HUDEP-2 (cell line): ENCODE results near the gene AMIGO2.
"Not testable (repeated sequence)": the region's sequence is repeated elsewhere in the genome, so short reads cannot be mapped to it uniquely, and the experiment has no call there.

Experiments
- DNase-seq, 76 experiments: peaks; one replicate each; lab custom pipeline; 2025; ENCODE audit not compliant: unreplicated experiment in 76 of 76; lab: John Stamatoyannopoulos, UW

The AMIGO2 gene

GRCh38 chr12:47075192-47076084, 4.3 kb downstream of the AMIGO2 start:
- DNase-seq = no peak

- no peak for DNase-seq
Observed at GRCh38 chr12:47074757-47075156, 5.0 kb downstream of the AMIGO2 start.

GRCh38 chr12:47073951-47074350, 5.8 kb downstream of the AMIGO2 start:
- DNase-seq = no peak

- DNase-seq = peak in 11 of 76 experiments; percentile 6 to 49 (median 16)
Observed at GRCh38 chr12:47071241-47071852, 8.4 kb downstream of the AMIGO2 start.

GRCh38 chr12:47070310-47070709, 9.4 kb downstream of the AMIGO2 start:
- DNase-seq = no peak

- no peak for DNase-seq
Observed at GRCh38 chr12:47068539-47068938, 11.2 kb downstream of the AMIGO2 start.

GRCh38 chr12:47067771-47068431, 11.9 kb downstream of the AMIGO2 start:
- DNase-seq = no peak

- no peak for DNase-seq
Observed at GRCh38 chr12:47067176-47067575, 12.6 kb downstream of the AMIGO2 start.

- DNase-seq = no peak
Observed at GRCh38 chr12:47066278-47067025, 13.3 kb downstream of the AMIGO2 start.

GRCh38 chr12:47065546-47065945, 14.2 kb downstream of the AMIGO2 start:
- no peak for DNase-seq

- DNase-seq = not testable (repeated sequence)
Observed at GRCh38 chr12:47058640-47059039, 21.1 kb downstream of the AMIGO2 start.

- not testable (repeated sequence) for DNase-seq
Observed at GRCh38 chr12:47056944-47057343, 22.8 kb downstream of the AMIGO2 start.

- DNase-seq = not testable (repeated sequence)
Observed at GRCh38 chr12:47055856-47056255, 23.9 kb downstream of the AMIGO2 start.

GRCh38 chr12:47054659-47055058, 25.1 kb downstream of the AMIGO2 start:
- no peak for DNase-seq

- no peak for DNase-seq
Observed at GRCh38 chr12:47053961-47054360, 25.8 kb downstream of the AMIGO2 start.

- DNase-seq = no peak
Observed at GRCh38 chr12:47052274-47052673, 27.5 kb downstream of the AMIGO2 start.

GRCh38 chr12:47051291-47051690, 28.5 kb downstream of the AMIGO2 start:
- DNase-seq = not testable (repeated sequence)

GRCh38 chr12:47048541-47048940, 31.2 kb downstream of the AMIGO2 start:
- no peak for DNase-seq

GRCh38 chr12:47041327-47041726, 38.4 kb downstream of the AMIGO2 start:
- DNase-seq = no peak

- no peak for DNase-seq
Observed at GRCh38 chr12:47039756-47040155, 40.0 kb downstream of the AMIGO2 start.

- DNase-seq = no peak
Observed at GRCh38 chr12:47039079-47039478, 40.7 kb downstream of the AMIGO2 start.
